ENCODE data around the gene NOL4L.

DNA sequence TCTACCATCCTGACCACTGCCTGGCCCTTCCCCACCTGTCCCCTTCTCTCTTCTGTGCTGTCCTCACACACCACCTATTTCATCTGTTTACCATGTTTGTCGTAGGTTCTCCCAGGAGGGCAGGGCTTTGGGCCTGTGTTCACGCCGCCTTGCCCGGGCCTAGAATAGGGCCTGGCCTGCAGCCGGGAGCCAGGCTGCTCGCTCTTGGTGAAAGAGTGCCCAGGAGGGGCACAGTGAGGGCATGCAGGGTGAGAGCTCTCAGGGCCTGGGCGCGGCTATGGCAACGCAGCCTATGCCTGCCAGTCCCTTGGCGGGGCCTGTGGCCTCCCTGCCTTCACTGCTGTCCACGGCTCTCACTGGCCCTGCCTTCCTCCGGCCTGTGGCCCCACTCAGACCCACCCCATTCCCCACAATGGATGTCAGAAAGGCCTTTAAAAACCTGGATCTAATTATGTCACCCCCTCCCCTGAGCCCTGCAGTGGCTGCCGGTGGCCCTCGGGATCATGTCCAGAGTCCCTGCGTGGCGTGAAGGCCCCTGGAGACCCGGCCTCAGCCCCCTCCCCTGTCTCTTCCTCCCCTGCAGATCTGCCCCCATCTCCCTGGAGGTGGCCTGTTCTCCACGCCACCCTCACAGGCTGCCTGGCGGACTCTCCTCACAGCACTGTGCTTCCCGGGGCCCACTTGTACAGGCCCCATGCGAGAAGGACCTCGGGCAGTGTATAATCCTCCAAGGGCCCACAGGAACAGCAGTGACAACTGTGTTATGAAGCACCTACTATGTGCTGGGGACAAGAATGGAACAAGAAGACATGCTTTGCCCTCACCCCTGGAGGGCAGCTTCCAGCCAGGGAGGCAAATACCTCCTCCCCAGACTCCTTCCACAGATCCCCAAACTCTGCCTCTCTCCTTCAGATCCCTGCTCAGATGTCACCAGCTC lies 22.9 kb upstream of the NOL4L start:
- no peak for TF ChIP-seq POLR2A (IDR thresholded peaks at IDR 0.05)
- TF ChIP-seq, protein P1, sequence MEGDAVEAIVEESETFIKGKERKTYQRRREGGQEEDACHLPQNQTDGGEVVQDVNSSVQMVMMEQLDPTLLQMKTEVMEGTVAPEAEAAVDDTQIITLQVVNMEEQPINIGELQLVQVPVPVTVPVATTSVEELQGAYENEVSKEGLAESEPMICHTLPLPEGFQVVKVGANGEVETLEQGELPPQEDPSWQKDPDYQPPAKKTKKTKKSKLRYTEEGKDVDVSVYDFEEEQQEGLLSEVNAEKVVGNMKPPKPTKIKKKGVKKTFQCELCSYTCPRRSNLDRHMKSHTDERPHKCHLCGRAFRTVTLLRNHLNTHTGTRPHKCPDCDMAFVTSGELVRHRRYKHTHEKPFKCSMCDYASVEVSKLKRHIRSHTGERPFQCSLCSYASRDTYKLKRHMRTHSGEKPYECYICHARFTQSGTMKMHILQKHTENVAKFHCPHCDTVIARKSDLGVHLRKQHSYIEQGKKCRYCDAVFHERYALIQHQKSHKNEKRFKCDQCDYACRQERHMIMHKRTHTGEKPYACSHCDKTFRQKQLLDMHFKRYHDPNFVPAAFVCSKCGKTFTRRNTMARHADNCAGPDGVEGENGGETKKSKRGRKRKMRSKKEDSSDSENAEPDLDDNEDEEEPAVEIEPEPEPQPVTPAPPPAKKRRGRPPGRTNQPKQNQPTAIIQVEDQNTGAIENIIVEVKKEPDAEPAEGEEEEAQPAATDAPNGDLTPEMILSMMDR (IDR thresholded peaks at IDR 0.05), result no peak
